Activated naive CD4-positive, alpha-beta T cell treated with anti-CD3 and anti-CD28 coated beads, Interleukin-2, amount 50 U/mL, for 24 hours (primary cell): ENCODE measurements around the gene HES3.

Experiments used
- H3K27ac Mint-ChIP-seq: one replicate; pipeline ENCODE4 v1.8.0; 2021; ENCODE audit warnings: mild to moderate bottlenecking, mixed read lengths
- H3K27me3 Mint-ChIP-seq: one replicate; pipeline ENCODE4 v1.8.0; 2021; ENCODE audit warnings: mixed read lengths
- H3K36me3 Mint-ChIP-seq: one replicate; pipeline ENCODE4 v1.8.0; 2021; ENCODE audit warnings: mixed read lengths
- H3K4me1 Mint-ChIP-seq: one replicate; pipeline ENCODE4 v1.8.0; 2021; ENCODE audit warnings: mixed read lengths
- H3K4me3 Mint-ChIP-seq: one replicate; pipeline ENCODE4 v1.8.0; 2021; ENCODE audit warnings: mild to moderate bottlenecking, mixed read lengths
- H3K9me3 Mint-ChIP-seq: one replicate; pipeline ENCODE4 v1.8.0; 2021; ENCODE audit warnings: mixed read lengths

HES3 gene

GRCh38 chr1:6275826-6276782, 32.1 kb downstream of the HES3 start:
- H3K4me3 Mint-ChIP-seq: no peak overlapping the region
- peaks cover 1% of the 10 kb centered on the region for H3K36me3 Mint-ChIP-seq
- no peaks in the 10 kb centered on the region for H3K9me3 Mint-ChIP-seq
- no peaks in the 10 kb centered on the region for H3K27me3 Mint-ChIP-seq
- no peak overlapping the region for H3K27ac Mint-ChIP-seq
- H3K4me1 Mint-ChIP-seq: no peaks in the 10 kb centered on the region

DNA sequence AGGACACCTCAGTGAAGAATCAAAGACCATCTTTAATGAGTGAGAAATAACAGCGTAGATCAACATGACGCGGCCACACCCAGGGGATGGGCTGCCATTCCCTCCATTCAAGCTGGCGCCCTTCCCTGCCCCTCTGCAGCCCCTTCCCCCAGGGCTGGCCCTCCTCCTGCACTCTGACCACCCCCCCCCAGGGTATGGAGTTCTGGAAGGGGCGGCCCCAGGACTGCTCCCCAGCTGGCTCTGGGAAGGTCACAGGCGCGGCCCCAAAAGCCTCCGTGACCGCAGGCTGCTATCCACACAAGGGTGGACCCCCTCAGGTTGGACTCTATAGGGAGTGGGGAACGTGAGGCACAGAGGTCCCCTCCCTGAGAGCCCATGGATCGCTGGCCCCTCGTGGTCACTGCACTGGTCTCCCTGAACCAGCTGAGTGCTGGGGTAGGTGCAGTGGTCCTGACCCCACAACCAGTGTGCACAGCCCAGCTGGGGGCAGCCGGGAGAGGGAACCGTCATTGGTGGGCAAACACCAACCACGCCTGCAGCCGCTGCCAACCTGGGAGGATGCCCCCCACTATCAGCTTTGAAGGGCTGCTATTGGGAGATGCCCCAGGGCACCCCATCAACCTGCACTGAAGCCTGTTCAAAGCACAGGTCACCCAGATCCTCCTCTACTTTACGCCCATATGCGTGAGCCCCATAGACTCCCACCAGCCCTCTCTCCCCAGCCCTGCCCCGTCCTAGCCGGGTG, 33.0 kb downstream of the HES3 start:
- Mint-ChIP-seq H3K27me3 (no peaks in the 10 kb centered on the region), H3K4me1 (no peaks in the 10 kb centered on the region), H3K9me3 (no peaks in the 10 kb centered on the region), H3K36me3 (peaks cover 1% of the 10 kb centered on the region), H3K4me3 (no peak overlapping the region), H3K27ac (no peak overlapping the region)

DNA sequence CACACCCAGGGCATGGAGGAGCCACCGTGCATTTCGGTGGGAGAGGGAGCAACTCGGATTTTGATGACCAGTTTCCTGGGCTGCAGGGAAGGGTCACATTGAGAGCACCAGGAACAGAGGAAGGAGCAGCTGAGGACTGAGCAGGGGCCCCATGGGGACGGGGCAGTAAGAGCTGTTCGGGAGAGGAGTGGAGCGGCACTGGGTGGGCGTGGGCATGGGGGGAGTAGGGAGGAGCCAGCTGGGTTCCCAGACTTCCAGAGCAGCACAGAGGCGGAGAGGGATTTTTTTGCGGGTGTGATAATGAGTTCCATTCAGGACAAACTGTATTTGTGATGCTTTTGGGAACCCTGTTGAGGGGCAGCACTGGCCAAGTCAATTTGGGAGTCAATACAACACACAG, 34.3 kb downstream of the HES3 start:
- Mint-ChIP-seq H3K27ac (no peak overlapping the region), H3K4me1 (no peaks in the 10 kb centered on the region), H3K27me3 (no peaks in the 10 kb centered on the region), H3K9me3 (no peaks in the 10 kb centered on the region), H3K36me3 (peaks cover 1% of the 10 kb centered on the region), H3K4me3 (no peak overlapping the region)

DNA sequence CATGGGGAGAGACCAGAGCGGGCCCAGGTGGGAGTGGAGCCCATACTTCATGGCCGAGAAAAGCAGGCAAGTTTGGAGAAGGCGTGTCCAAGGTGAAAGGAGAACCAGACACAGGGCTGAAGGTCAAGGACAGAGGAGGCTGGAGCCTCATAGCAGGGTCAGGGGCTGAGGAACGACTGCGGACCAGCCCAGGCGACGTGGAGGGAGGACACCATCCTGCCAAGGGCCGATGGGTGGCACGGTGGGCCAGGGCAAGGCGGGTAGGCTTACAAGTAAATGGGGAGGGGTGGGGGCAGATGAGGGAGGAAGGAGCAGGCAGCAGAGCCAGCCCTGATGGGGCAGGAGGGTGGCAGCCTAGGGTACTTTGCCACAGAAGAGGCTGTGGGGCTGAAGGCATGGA, 35.1 kb downstream of the HES3 start:
- no peaks in the 10 kb centered on the region for H3K27me3 Mint-ChIP-seq
- H3K9me3 Mint-ChIP-seq: no peaks in the 10 kb centered on the region
- H3K27ac Mint-ChIP-seq: no peak overlapping the region
- no peak overlapping the region for H3K4me3 Mint-ChIP-seq
- no peaks in the 10 kb centered on the region for H3K4me1 Mint-ChIP-seq
- peaks cover 1% of the 10 kb centered on the region for H3K36me3 Mint-ChIP-seq

DNA sequence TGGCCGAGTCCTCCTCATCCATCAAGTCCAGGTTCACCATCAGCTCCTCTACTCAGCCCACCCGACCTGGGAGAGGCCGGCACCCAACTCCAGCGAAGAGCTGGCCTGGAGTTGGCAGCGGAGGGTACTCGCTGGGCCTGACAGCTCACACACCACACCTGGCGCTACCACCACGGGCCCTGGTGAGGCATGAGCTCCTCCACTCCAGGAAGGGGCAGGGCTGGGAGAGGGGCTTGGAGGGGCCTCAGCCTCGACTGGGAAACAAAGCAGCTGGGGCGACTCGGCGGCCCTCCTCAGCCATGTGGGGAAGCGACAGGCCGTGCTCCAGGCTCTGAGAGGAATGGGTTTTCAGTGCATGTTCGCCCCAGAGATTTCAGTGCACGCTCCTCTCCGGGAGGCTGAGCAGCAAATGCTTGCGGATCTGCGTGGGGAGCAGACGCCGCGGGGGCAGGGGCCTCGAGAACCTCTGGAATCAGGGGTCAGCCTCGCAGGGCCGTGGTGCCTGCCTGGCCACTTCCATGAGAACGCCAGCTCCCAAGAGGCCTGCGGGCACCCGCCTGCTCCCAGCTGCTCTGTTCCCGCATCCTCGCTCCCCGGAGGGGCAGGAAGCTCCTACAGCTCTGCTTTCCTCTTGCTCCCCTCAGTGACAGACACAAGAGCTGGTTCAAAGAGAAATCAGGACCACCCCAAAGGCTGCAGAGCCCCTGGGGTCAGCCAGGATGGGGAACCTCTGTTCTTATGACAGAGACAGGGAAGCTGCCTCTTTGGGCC, 35.8 kb downstream of the HES3 start:
- no peak overlapping the region for H3K27ac Mint-ChIP-seq
- H3K27me3 Mint-ChIP-seq: no peaks in the 10 kb centered on the region
- H3K36me3 Mint-ChIP-seq: peaks cover 1% of the 10 kb centered on the region
- no peak overlapping the region for H3K4me3 Mint-ChIP-seq
- no peaks in the 10 kb centered on the region for H3K9me3 Mint-ChIP-seq
- H3K4me1 Mint-ChIP-seq: no peaks in the 10 kb centered on the region

GRCh38 chr1:6280761-6281451, 36.9 kb downstream of the HES3 start:
- peaks cover 1% of the 10 kb centered on the region for H3K36me3 Mint-ChIP-seq

DNA sequence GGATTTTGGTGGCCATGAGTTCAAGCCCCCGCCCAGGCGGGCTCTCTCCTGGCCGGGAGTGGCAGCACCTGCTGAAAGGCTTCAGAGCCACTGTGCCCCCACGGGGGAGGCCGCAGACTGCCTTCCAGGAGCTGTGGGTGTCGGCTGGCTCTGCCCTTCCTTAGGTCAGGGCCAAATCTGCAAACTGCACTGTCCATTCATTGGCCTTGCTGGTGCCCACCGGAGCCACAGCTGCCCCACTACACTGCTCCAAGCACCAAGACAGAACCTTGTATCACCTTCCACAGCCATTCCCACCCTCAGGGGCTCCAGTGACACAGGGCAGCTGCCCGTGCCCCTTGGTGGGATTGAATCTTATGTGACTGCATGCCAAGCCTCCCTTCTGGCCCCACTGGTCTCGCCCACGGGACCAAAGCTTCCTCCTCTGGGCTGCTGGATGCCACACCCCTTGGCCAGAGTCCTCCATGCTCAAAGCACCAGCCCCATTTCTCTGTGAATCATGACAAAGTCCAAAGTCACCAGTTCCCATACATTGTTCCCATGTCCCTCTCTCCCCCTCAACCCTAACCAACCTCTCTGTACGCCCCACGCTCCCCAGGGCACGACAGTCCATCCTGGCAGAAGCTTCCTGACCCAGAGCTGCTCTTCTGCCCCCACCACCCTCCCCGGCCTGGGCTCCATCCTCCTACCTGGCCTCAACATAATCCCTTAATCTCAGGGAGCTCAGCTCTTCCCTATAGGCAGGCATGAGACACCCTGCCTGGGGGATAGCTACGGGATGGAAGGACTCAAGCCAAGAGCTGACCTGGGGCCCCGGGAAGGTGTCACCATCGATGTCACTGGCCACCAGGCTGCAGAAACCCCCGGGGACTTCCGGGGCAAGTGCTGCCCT, 37.8 kb downstream of the HES3 start:
- H3K27ac Mint-ChIP-seq: no peak overlapping the region
- no peaks in the 10 kb centered on the region for H3K9me3 Mint-ChIP-seq
- H3K4me1 Mint-ChIP-seq: no peaks in the 10 kb centered on the region

More at GRCh38 chr1:6280761-6281451, 36.9 kb downstream of the HES3 start:
- Mint-ChIP-seq H3K27ac (no peak overlapping the region), H3K27me3 (no peaks in the 10 kb centered on the region), H3K4me3 (no peak overlapping the region), H3K9me3 (no peaks in the 10 kb centered on the region), H3K4me1 (no peaks in the 10 kb centered on the region)

GRCh38 chr1:6282577-6283270, 38.7 kb downstream of the HES3 start:
- Mint-ChIP-seq H3K27ac (no peak overlapping the region), H3K9me3 (no peaks in the 10 kb centered on the region), H3K4me1 (no peaks in the 10 kb centered on the region), H3K27me3 (no peaks in the 10 kb centered on the region), H3K36me3 (peaks cover 1% of the 10 kb centered on the region), H3K4me3 (no peak overlapping the region)

More for the DNA sequence above, 37.8 kb downstream of the HES3 start:
- Mint-ChIP-seq H3K27me3 (no peaks in the 10 kb centered on the region), H3K36me3 (peaks cover 1% of the 10 kb centered on the region), H3K4me3 (no peak overlapping the region)

DNA sequence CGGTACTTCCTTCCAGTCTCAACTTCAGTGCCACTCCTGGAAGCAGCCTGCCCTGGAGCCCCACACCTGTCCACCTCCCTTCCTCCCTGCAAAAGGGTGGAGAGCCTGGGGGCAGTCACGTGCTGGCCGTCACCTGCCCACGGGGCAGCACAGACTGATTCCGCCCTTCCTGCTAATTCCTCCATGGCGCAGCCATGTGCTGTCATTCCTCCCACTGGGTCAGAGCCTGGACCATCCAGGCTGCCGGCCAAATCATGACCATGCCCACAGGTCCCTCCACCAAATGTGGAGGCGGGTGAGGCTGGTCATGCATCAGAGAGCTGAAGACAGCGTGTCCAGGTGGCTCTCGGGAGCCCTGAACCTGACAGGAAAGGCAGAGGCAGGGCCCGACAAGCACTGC, 41.4 kb downstream of the HES3 start:
- Mint-ChIP-seq H3K36me3 (no peaks in the 10 kb centered on the region), H3K27ac (no peak overlapping the region), H3K9me3 (no peaks in the 10 kb centered on the region), H3K4me1 (no peaks in the 10 kb centered on the region), H3K4me3 (no peak overlapping the region), H3K27me3 (no peaks in the 10 kb centered on the region)

GRCh38 chr1:6286266-6286665, 42.3 kb downstream of the HES3 start:
- H3K36me3 Mint-ChIP-seq: no peaks in the 10 kb centered on the region
- H3K4me1 Mint-ChIP-seq: no peaks in the 10 kb centered on the region
- no peaks in the 10 kb centered on the region for H3K9me3 Mint-ChIP-seq
- no peak overlapping the region for H3K4me3 Mint-ChIP-seq
- H3K27ac Mint-ChIP-seq: no peak overlapping the region
- no peaks in the 10 kb centered on the region for H3K27me3 Mint-ChIP-seq

GRCh38 chr1:6287029-6287428, 43.0 kb downstream of the HES3 start:
- Mint-ChIP-seq H3K36me3 (no peaks in the 10 kb centered on the region), H3K4me1 (no peaks in the 10 kb centered on the region), H3K27ac (no peak overlapping the region), H3K4me3 (no peak overlapping the region), H3K9me3 (no peaks in the 10 kb centered on the region), H3K27me3 (no peaks in the 10 kb centered on the region)

GRCh38 chr1:6287431-6287886, 43.5 kb downstream of the HES3 start:
- H3K27me3 Mint-ChIP-seq: no peaks in the 10 kb centered on the region
- no peak overlapping the region for H3K4me3 Mint-ChIP-seq
- H3K4me1 Mint-ChIP-seq: no peaks in the 10 kb centered on the region
- H3K36me3 Mint-ChIP-seq: no peaks in the 10 kb centered on the region
- no peak overlapping the region for H3K27ac Mint-ChIP-seq
- H3K9me3 Mint-ChIP-seq: no peaks in the 10 kb centered on the region

- no peaks in the 10 kb centered on the region for H3K4me1 Mint-ChIP-seq
- H3K36me3 Mint-ChIP-seq: no peaks in the 10 kb centered on the region
- H3K27ac Mint-ChIP-seq: no peak overlapping the region
- H3K27me3 Mint-ChIP-seq: no peaks in the 10 kb centered on the region
- no peaks in the 10 kb centered on the region for H3K9me3 Mint-ChIP-seq
- no peak overlapping the region for H3K4me3 Mint-ChIP-seq
Measured at GRCh38 chr1:6288026-6288425, 44.0 kb downstream of the HES3 start.

DNA sequence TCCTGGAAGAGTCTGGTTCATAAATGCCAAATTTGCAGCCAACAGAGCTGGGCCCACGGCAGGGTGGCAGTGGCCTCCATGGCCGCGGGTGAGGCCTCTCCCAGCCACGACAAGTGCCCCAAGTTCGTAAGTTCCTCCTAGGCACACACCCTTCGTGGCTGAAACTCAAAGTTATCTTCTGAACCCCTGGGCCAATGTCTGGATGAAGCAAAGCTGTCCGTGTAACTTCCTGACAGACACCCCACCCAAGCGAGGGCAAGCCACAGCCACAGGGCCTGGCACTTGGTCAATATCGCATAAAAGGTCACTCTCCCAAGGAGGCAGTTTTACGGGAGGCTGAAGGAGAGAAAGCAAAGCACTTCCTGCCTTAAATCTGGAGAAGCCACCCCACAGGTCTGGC, 44.7 kb downstream of the HES3 start:
- Mint-ChIP-seq H3K4me3 (no peak overlapping the region), H3K27me3 (no peaks in the 10 kb centered on the region), H3K27ac (no peak overlapping the region), H3K9me3 (no peaks in the 10 kb centered on the region), H3K4me1 (no peaks in the 10 kb centered on the region), H3K36me3 (no peaks in the 10 kb centered on the region)
